GM12878 (cell line): Measurements from ENCODE around the gene FKBP4.

ENCODE experiments used
- CTCF ChIP-seq, 3 experiments: IDR thresholded peaks in 2 of 3; conservative IDR thresholded peaks in 1 of 3; 2 replicates each; pipeline ENCODE4 v1.5.1; 2011; ENCODE audit warnings: low read depth in 3 of 3, low read length in 3 of 3, mild to moderate bottlenecking in 3 of 3, control low read depth in 2 of 3, moderate library complexity in 2 of 3, inconsistent platforms in 1 of 3, mixed read lengths in 1 of 3; ENCODE audit not compliant: control insufficient read depth in 2 of 3, insufficient read depth in 1 of 3; ENCODE audit errors: extremely low read depth in 1 of 3
- POLR2A ChIP-seq: IDR thresholded peaks from 2 replicates; pipeline ENCODE4 v1.6.1; 2011; ENCODE audit warnings: low read depth, mild to moderate bottlenecking, low read length
- POLR2AphosphoS5 ChIP-seq: IDR thresholded peaks from 2 replicates; pipeline ENCODE4 v1.6.1; 2011; ENCODE audit warnings: mild to moderate bottlenecking, low read length, inconsistent platforms
- SREBF2 ChIP-seq: IDR thresholded peaks from 2 replicates; pipeline ENCODE4 v1.6.1; 2012; ENCODE audit warnings: mild to moderate bottlenecking, low read length

GRCh38 chr12:2794191-2794735 is 507 bp upstream of the FKBP4 start:
- TF ChIP-seq POLR2A: no peak
- TF ChIP-seq CTCF (IDR thresholded peaks at IDR 0.05 in 2 of 3, conservative IDR thresholded peaks at IDR 0.05 in 1 of 3; ENCODE audit: control insufficient read depth in 2 of 3, extremely low read depth in 1 of 3, insufficient read depth in 1 of 3, low read depth in 3 of 3, low read length in 3 of 3): no peak
- no peak for TF ChIP-seq POLR2AphosphoS5
- TF ChIP-seq SREBF2: no peak
